Right kidney (tissue), 1 donor: ENCODE measurements around the gene PGAP3.

Experiments
- DNase-seq: peaks from one replicate; pipeline ENCODE4 v3.0.0-alpha.2; 2016

Gene PGAP3

GRCh38 chr17:39639043-39639442 is 48.8 kb downstream of the PGAP3 start:
- no peak for DNase-seq

- no peak for DNase-seq
Observed at GRCh38 chr17:39638317-39638716, 49.5 kb downstream of the PGAP3 start.

GRCh38 chr17:39636927-39637736 is 50.7 kb downstream of the PGAP3 start, which contains the start of gene STARD3:
STARD3 (plus strand) TSS chr17:39637144; CDS start chr17:39653532, 16,388 bp downstream.
- DNase-seq = peak; percentile 94

GRCh38 chr17:39636587-39636926 is 51.3 kb downstream of the PGAP3 start:
- no peak for DNase-seq

- DNase-seq = no peak
Observed at GRCh38 chr17:39635614-39636176, 52.2 kb downstream of the PGAP3 start.

GRCh38 chr17:39634384-39634871 is 53.4 kb downstream of the PGAP3 start:
- DNase-seq = peak; percentile 59

GRCh38 chr17:39633570-39634183 is 54.2 kb downstream of the PGAP3 start:
- DNase-seq = no peak

- peak; percentile 51 for DNase-seq
Observed at GRCh38 chr17:39632153-39632941, 55.5 kb downstream of the PGAP3 start.

GRCh38 chr17:39631403-39631802 is 56.5 kb downstream of the PGAP3 start:
- no peak for DNase-seq

GRCh38 chr17:39629898-39630297 is 58.0 kb downstream of the PGAP3 start:
- DNase-seq = no peak

GRCh38 chr17:39629494-39629880 is 58.4 kb downstream of the PGAP3 start:
- no peak for DNase-seq

- DNase-seq = no peak
Observed at GRCh38 chr17:39628655-39629493, 59.0 kb downstream of the PGAP3 start.

- DNase-seq = no peak
Observed at GRCh38 chr17:39627712-39628516, 59.9 kb downstream of the PGAP3 start.

- DNase-seq = peak; percentile 60
Observed at GRCh38 chr17:39627047-39627711, 60.7 kb downstream of the PGAP3 start.

GRCh38 chr17:39626171-39627046 is 61.4 kb downstream of the PGAP3 start, which contains the start of gene PPP1R1B:
PPP1R1B (plus strand) TSS chr17:39626952; CDS start chr17:39627393, 441 bp downstream.
- DNase-seq = no peak

- DNase-seq = no peak
Observed at GRCh38 chr17:39625198-39625785, 62.6 kb downstream of the PGAP3 start.

- no peak for DNase-seq
Observed at GRCh38 chr17:39624313-39624712, 63.5 kb downstream of the PGAP3 start.

GRCh38 chr17:39623356-39623950 is 64.4 kb downstream of the PGAP3 start:
- peak; percentile 65 for DNase-seq
